Measurements from ENCODE around the gene IGLL5.

IGLL5 gene

DNA sequence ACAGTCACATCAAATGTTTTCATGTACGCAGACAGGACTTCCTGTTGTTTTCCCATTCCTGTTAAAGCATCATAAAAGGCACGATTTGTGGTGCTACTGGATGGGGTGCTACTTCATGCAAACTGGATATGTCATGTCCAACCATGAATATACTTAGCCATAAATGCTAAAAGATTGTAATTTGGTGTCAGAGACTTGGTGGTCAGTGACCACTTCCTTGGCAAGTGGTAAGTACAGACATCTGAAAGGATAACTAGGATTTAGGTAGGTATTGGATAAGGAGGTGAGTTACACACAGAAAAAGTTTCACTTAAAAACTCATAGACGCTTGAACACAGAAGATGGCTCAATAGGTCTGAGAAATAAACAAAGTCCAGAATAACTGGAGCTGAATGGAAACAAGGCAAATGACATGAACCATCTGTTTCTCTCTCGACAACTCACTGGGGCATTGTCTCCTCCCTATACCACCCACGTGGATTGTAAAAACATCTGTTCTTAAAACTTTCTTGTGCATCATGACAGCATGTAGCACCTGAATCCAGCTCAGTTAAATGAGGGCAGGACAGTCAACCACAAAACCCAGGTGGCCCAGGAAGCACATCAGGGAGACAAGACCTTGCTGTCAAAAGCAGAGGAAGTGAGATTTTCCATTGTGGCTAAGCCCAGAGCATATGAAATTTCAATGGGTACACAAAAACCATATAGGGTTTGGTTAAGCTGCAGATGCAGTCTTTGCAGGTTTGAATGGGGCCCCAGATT, 22.1 kb upstream of the IGLL5 start:
- TF ChIP-seq, protein P1, sequence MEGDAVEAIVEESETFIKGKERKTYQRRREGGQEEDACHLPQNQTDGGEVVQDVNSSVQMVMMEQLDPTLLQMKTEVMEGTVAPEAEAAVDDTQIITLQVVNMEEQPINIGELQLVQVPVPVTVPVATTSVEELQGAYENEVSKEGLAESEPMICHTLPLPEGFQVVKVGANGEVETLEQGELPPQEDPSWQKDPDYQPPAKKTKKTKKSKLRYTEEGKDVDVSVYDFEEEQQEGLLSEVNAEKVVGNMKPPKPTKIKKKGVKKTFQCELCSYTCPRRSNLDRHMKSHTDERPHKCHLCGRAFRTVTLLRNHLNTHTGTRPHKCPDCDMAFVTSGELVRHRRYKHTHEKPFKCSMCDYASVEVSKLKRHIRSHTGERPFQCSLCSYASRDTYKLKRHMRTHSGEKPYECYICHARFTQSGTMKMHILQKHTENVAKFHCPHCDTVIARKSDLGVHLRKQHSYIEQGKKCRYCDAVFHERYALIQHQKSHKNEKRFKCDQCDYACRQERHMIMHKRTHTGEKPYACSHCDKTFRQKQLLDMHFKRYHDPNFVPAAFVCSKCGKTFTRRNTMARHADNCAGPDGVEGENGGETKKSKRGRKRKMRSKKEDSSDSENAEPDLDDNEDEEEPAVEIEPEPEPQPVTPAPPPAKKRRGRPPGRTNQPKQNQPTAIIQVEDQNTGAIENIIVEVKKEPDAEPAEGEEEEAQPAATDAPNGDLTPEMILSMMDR (IDR thresholded peaks at IDR 0.05), result no peak
- no peak overlapping the region for H3K27ac ChIP-seq

GRCh38 chr22:22866381-22867111, 21.1 kb upstream of the IGLL5 start:
- H3K9me3 ChIP-seq, result no peaks in the 10 kb centered on the region
- H3K4me3 ChIP-seq (ENCODE audit: low read depth in 1 of 2, low read length in 1 of 2), result no peak overlapping the region
- no peak overlapping the region for H3K27ac ChIP-seq
- H3K4me1 ChIP-seq (ENCODE audit: control insufficient read depth in 1 of 2, insufficient read depth in 1 of 2, low read depth in 1 of 2, low read length in 1 of 2), result no peaks in the 10 kb centered on the region
- no peaks in the 10 kb centered on the region for H3K27me3 ChIP-seq
- H3K36me3 ChIP-seq, result no peaks in the 10 kb centered on the region
- TF ChIP-seq, protein P1 (IDR thresholded peaks at IDR 0.05), result no peak

More for the DNA sequence above, 22.1 kb upstream of the IGLL5 start:
- Histone ChIP-seq H3K9me3 (no peaks in the 10 kb centered on the region), H3K4me3 (ENCODE audit: low read depth in 1 of 2, low read length in 1 of 2) (no peak overlapping the region), H3K36me3 (no peaks in the 10 kb centered on the region), H3K27me3 (no peaks in the 10 kb centered on the region), H3K4me1 (ENCODE audit: control insufficient read depth in 1 of 2, insufficient read depth in 1 of 2, low read depth in 1 of 2, low read length in 1 of 2) (no peaks in the 10 kb centered on the region)

DNA sequence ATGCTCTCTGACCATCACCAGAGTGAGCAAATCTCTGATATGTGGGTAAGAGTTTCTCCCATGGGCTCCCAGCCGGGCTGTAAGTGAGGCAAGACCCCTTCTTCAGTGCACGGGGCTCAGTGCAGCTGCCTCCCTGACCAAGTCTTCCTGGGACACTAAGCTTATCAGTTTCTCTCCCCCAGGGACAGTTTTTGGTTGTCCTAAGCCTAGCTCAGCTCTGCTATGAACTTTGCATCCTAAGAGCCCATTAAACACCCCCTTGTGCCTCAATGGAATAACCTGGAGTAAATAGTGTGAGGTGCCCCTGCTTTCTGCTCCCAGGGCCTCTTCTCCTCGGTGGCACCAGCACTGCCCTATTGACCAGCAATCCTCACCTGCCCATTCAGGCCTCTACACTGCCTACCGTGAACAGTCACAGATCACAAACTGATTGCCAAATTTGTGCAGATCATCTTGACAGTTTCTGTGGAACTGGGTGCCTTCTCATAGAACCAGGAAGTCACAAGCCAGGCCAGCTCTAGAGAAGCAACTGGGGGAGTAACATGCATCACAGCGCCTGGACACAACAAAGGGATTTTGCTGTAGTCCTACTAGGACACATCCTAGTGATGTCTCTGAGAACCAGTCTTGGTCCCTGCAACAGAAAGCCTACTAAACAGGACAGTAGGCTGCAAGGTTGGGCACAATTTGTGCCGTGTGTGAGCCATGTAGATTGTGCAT, 19.5 kb upstream of the IGLL5 start:
- no peaks in the 10 kb centered on the region for H3K36me3 ChIP-seq
- TF ChIP-seq, protein P1 (IDR thresholded peaks at IDR 0.05), result no peak
- no peaks in the 10 kb centered on the region for H3K9me3 ChIP-seq
- no peak overlapping the region for H3K4me3 ChIP-seq (ENCODE audit: low read depth in 1 of 2, low read length in 1 of 2)
- no peaks in the 10 kb centered on the region for H3K4me1 ChIP-seq (ENCODE audit: control insufficient read depth in 1 of 2, insufficient read depth in 1 of 2, low read depth in 1 of 2, low read length in 1 of 2)
- no peak overlapping the region for H3K27ac ChIP-seq
- no peaks in the 10 kb centered on the region for H3K27me3 ChIP-seq

DNA sequence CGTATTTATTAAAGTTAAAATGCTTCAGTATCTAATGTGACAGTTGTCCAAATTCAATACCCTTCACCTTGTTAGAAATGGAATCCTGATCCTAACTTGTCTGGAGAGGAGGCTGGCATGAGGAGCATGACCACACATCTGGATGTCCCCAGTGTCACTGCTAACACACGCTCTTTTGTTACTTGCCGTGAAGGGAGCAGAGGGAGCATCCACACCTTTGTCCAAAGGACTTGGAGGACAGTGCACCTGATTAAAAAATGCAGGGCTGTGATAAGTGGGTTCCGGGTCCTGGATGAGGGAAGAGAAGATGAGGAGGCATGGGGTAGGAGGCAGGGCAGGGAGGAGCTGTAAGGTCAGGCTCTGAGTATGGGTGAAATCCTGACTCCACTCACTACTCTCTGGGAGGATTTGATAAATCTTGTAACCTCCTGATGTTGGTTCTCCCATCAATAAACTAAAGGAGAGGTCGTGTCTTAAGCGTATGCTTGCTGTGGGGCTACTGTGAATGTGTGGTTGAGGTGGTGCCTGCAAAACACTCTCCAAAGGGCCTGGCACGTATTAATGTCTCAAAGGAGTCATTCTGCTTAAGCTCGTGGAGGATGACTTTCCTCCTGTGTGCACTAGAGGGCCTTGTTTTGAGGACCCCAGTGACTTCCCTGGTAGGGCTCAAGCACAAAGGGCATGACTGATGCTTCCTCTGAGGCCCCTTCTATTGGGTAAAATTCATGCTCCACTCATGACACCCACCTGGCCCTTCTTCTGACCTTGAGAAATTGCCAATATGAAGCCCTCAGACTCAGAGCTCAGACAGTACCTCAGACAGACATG, 16.8 kb upstream of the IGLL5 start:
- Histone ChIP-seq H3K36me3 (no peaks in the 10 kb centered on the region), H3K27ac (no peak overlapping the region), H3K4me1 (ENCODE audit: control insufficient read depth in 1 of 2, insufficient read depth in 1 of 2, low read depth in 1 of 2, low read length in 1 of 2) (no peaks in the 10 kb centered on the region), H3K9me3 (no peaks in the 10 kb centered on the region), H3K4me3 (ENCODE audit: low read depth in 1 of 2, low read length in 1 of 2) (no peak overlapping the region), H3K27me3 (no peaks in the 10 kb centered on the region)
- TF ChIP-seq, protein P1 (IDR thresholded peaks at IDR 0.05), result no peak
